D721Med (cell line): ENCODE data around the gene KATNBL1.

Source experiments
- DNase-seq: peaks from one replicate; pipeline ENCODE4 v3.0.0; 2011; ENCODE audit warnings: low spot score; ENCODE audit not compliant: insufficient read length
- FAIRE-seq: peaks from 2 replicates; lab custom pipeline; 2011; peaks lifted over from hg19 to GRCh38; lab: Jason Lieb, UNC
- CTCF ChIP-seq: IDR thresholded peaks from 2 replicates; pipeline ENCODE4 v1.5.1; 2012; ENCODE audit warnings: mild to moderate bottlenecking, control low read depth; ENCODE audit not compliant: insufficient read depth; ENCODE audit errors: missing control alignments

The KATNBL1 gene

DNA sequence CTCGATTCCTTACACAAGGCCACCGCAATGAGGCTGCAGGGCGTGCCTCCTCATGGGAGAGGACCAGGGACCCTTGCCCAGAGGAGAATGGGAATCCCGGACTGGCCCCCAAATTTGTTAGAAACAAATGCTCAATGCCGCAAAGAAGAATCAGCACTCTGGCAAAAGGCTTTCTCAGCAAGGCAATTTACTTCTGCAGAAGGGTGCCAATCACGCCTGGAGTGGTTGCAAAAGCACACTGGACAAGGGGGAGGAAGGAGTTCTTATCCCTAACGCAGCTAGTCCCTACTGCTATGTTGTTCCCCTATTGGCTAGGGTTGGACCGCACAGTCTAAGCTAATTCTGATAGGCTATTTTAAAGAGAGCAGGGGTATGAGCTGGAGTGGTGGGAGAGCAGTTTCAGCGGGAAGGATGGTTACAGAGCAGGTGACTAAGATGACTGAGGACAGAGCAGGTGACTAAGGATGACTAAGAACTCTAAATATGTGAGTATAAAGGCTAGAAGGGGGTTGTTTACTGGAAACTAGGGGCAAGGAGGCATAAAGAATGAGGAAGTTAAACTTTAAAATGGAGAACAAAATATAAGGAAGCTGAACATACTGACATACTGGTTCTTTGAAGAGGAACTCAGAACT lies 48.5 kb downstream of the KATNBL1 start:
- FAIRE-seq (no peak), DNase-seq (no peak)
- TF ChIP-seq CTCF: no peak

GRCh38 chr15:34160735-34161134 lies 49.2 kb downstream of the KATNBL1 start:
- DNase-seq (no peak), FAIRE-seq (no peak)
- TF ChIP-seq CTCF: no peak

DNA sequence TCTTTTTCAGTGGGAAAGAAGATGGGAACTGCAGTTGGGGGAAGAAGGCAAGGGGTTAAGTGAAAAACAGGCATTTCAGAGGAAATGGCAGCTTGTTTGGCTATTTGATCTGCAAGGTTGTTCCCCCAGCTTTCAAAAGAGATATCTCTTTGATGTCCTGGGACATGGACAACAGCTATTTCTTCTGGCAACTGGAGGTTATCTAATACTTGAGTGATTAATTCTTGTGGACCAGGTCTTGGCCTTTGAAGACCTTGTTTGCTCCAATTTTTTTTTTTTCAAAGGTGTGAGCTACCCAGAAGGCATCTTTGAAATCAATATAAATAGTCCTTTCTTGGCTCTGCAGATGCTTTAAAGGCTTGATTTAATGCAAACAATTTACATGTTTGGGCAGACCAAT lies 51.5 kb downstream of the KATNBL1 start:
- FAIRE-seq (no peak), DNase-seq (no peak)
- no peak for TF ChIP-seq CTCF

DNA sequence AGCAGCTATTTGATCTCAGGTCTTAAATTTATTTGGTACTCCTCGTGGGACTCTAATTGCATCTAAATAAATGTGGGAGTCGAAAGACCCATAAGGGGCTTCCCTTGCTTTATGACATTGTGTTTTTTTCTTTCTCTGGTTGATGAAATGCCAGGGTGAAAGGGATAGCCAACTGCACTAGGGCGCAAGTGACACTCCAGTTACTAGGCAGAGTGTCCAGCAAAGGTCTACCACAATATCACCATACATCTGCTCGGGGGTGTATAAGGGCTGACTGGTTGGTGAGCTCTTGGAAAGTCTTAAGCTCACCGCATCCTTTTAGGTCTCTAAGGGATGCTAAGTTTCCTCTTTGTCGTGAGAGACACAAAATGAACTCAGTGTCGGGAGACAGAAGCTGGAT lies 54.0 kb downstream of the KATNBL1 start:
- FAIRE-seq (no peak), DNase-seq (no peak)

GRCh38 chr15:34154725-34155204 lies 55.1 kb downstream of the KATNBL1 start:
- FAIRE-seq (no peak), DNase-seq (no peak)
- TF ChIP-seq CTCF: no peak

More for the DNA sequence above, 54.0 kb downstream of the KATNBL1 start:
- no peak for TF ChIP-seq CTCF

DNA sequence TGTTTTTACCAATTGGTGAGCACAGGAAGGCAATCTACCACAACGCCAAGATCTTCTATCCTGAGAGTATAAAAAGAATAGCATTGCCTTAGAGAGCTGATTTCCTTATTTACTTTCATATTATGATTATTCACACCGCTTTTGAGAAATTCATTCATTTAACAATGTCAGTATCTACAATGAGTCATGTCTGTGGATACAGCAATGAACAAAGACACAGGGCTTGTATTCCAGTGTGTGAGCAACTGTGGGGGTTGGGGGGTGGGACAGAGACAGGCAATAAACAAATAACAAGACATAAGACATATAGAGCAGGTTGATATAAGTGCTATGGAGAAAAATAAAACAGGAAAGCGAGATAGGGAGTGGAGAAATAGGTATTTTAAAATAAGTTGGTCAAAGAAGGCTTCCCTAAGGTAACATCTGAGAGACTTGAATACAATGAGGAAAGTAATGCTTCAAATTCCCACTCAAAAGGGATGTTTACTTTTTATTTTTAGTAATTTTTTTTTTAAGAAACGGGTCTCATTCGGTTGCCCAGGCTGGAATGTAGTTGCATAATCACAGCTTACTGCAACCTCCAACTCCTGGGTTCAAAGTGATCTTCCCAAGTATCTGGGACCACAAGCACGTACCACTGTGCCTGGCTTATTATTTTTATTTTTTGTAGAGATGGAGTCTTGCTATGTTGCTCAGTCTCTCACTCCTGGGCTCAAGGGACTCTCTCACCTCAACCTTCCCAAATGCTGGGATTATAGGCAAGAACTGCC lies 62.3 kb downstream of the KATNBL1 start:
- TF ChIP-seq CTCF: no peak
- no peak for DNase-seq
- no peak for FAIRE-seq

DNA sequence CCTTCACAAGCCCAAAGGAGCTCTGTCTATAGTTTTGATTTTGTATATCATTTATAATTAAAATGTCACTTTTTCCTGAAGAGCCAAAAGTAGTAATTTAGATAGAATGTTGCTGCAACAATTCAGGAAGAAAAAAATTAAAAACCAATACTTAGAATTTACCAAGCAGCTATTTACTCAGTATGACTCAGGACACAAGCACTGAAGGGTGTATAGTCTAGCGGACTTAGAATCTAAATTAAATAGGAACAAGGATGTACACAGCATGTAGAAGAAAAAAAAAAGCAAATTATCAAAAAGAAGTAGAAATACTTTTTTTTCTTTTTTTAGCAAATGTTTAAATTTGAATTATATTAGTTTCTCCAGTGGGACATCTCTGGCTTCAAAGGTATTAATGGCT lies 76.4 kb downstream of the KATNBL1 start:
- TF ChIP-seq CTCF: no peak
- FAIRE-seq (no peak), DNase-seq (no peak)
